B cell (primary cell): ENCODE data around the gene MRPL4. TPM values are rescaled to one million over a fixed set of nuclear protein-coding genes. Genes with fewer than 3 reads are reported as not detected.

Experiments
- ATAC-seq: fragments of 200-7000 bp; cut with Tn5 transposase; one replicate; pipeline ENCODE4 v1.10.0; 2021; ENCODE audit warnings: low read depth, mild to moderate bottlenecking, moderate number of reproducible peaks, moderate library complexity
- CTCF ChIA-PET: fragments of 350-600 bp; sonication (Branson Sonifier 250); formaldehyde crosslinking; loops from one replicate; lab custom pipeline; 2021; ENCODE audit warnings: antibody characterized with exemption, inconsistent platforms; lab: Charles Lee
- POLR2A ChIA-PET: fragments of 350-600 bp; sonication (Branson Sonifier 250); formaldehyde crosslinking; loops from one replicate; lab custom pipeline; 2021; ENCODE audit warnings: antibody characterized with exemption; lab: Charles Lee
- DNase-seq: peaks from one replicate; pipeline ENCODE4 v3.0.0; 2013
- H2AFZ ChIP-seq: 2 replicates; pipeline ENCODE4 v1.6.1; 2012; ENCODE audit warnings: mild to moderate bottlenecking, low read depth, low read length; ENCODE audit not compliant: insufficient read depth, poor library complexity, severe bottlenecking
- H3K27ac ChIP-seq, 2 donors: 1 replicate in 1 of 2; 2 replicates in 1 of 2; pipeline ENCODE4 v1.5.1; 2012 to 2013; ENCODE audit warnings: low read length in 2 of 2, mild to moderate bottlenecking in 2 of 2, moderate library complexity in 1 of 2
- H3K27me3 ChIP-seq, 4 experiments: fragments of 200-600 bp in 1 of 4; sonication (generic) in 1 of 4; replicated peaks in 1 of 4; 1 replicate in 2 of 4; 2 replicates in 2 of 4; pipeline versions ENCODE4 v1.6.1 to v1.7.0; 2013 to 2016; ENCODE audit warnings: low read length in 3 of 4, mild to moderate bottlenecking in 2 of 4, mixed read lengths in 1 of 4, moderate library complexity in 1 of 4; ENCODE audit not compliant: insufficient read depth in 4 of 4, control insufficient read depth in 3 of 4; ENCODE audit errors: control extremely low read depth in 1 of 4
- H3K36me3 ChIP-seq, 2 experiments: replicated peaks in 1 of 2; 1 replicate in 1 of 2; 2 replicates in 1 of 2; pipeline versions ENCODE4 v1.6.1 to v1.7.1; 2013; ENCODE audit warnings: low read length in 1 of 2; ENCODE audit not compliant: insufficient read depth in 2 of 2, control insufficient read depth in 1 of 2; ENCODE audit errors: control extremely low read depth in 1 of 2, extremely low read depth in 1 of 2
- H3K4me1 ChIP-seq, 2 donors: fragments of 200-600 bp in 1 of 2; sonication (generic) in 1 of 2; 1 replicate in 1 of 2; 2 replicates in 1 of 2; pipeline versions ENCODE4 v1.5.1 to v1.6.1; 2013 to 2017; ENCODE audit warnings: low read length in 2 of 2; ENCODE audit not compliant: control insufficient read depth in 2 of 2, insufficient read depth in 2 of 2
- H3K4me2 ChIP-seq: replicated peaks from 2 replicates; pipeline ENCODE3; 2012; ENCODE audit warnings: mild to moderate bottlenecking, low read depth, low read length; ENCODE audit not compliant: poor library complexity, severe bottlenecking
- H3K4me3 ChIP-seq, 5 experiments: fragments of 200-600 bp in 1 of 5; sonication (generic) in 1 of 5; 1 replicate in 3 of 5; 2 replicates in 2 of 5; pipeline versions ENCODE4 v1.5.1 to v1.7.0; 2011 to 2016; ENCODE audit warnings: low read length in 4 of 5, mild to moderate bottlenecking in 4 of 5, low read depth in 2 of 5, control low read depth in 1 of 5, moderate library complexity in 1 of 5; ENCODE audit not compliant: insufficient read depth in 1 of 5; ENCODE audit errors: control extremely low read depth in 1 of 5, extremely low read depth in 1 of 5
- H3K79me2 ChIP-seq: fragments of 200-600 bp; sonication (generic); one replicate; pipeline ENCODE4 v1.6.0; 2016; ENCODE audit warnings: low read length; ENCODE audit not compliant: control insufficient read depth, insufficient read depth
- H3K9ac ChIP-seq: fragments of 200-600 bp; sonication (generic); 2 replicates; pipeline ENCODE4 v1.6.1; 2017; ENCODE audit warnings: mild to moderate bottlenecking, low read length, moderate library complexity
- H3K9me3 ChIP-seq, 3 donors: one replicate each; pipeline versions ENCODE4 v1.6.1 to v1.7.1; 2013; ENCODE audit warnings: low read length in 2 of 3; ENCODE audit not compliant: control insufficient read depth in 2 of 3, insufficient read depth in 1 of 3; ENCODE audit errors: control extremely low read depth in 1 of 3
- H4K20me1 ChIP-seq: 2 replicates; pipeline ENCODE4 v1.6.0; 2012; ENCODE audit warnings: mild to moderate bottlenecking, low read length; ENCODE audit not compliant: insufficient read depth, control insufficient read depth, poor library complexity, severe bottlenecking
- H3K27ac Mint-ChIP-seq: one replicate; pipeline ENCODE4 v1.8.0; 2021; ENCODE audit warnings: mixed read lengths
- H3K27me3 Mint-ChIP-seq: one replicate; pipeline ENCODE4 v1.8.0; 2021; ENCODE audit warnings: mixed read lengths
- H3K4me1 Mint-ChIP-seq: one replicate; pipeline ENCODE4 v1.8.0; 2021; ENCODE audit warnings: mixed read lengths
- H3K4me3 Mint-ChIP-seq: one replicate; pipeline ENCODE4 v1.8.0; 2021; ENCODE audit warnings: mixed read lengths
- H3K9me3 Mint-ChIP-seq: one replicate; pipeline ENCODE4 v1.8.0; 2022; ENCODE audit warnings: mixed read lengths; ENCODE audit not compliant: insufficient read depth
- EZH2 ChIP-seq: IDR thresholded peaks from 2 replicates; pipeline ENCODE4 v1.6.1; 2012; ENCODE audit warnings: borderline replicate concordance, low read depth, mild to moderate bottlenecking, moderate library complexity, low read length; ENCODE audit not compliant: insufficient read depth, poor library complexity, severe bottlenecking
- WGBS: methylation state at CpG from one replicate; pipeline ENCODE4 v1.1.5; 2013; ENCODE audit warnings: missing lambda C conversion rate; ENCODE audit not compliant: insufficient coverage; 5-methylcytosine and 5-hydroxymethylcytosine counted together
- intact Hi-C: fragments of 100-400 bp; cut with micrococcal nuclease; formaldehyde crosslinking; loops from one replicate; pipeline ENCODE4 v1.10.0; 2022
- polyA plus RNA-seq: library from polyadenylated mRNA; depleted of rRNA; stranded (reverse); fragments of >200 nt; gene quantifications from 2 replicates; pipeline ENCODE4 v1.2.3, GENCODE V29; 2012
- total RNA-seq, 2 donors: library from RNA; stranded (reverse); fragments of 120-200 nt in 1 of 2; gene quantifications; 1 replicate in 1 of 2; 2 replicates in 1 of 2; pipeline versions ENCODE4 v1.2.3 to v1.2.4, GENCODE V29; 2013 to 2022
- TF ChIP-seq, protein P1 (sequence below): fragments of 200-600 bp; IDR thresholded peaks from one replicate; pipeline ENCODE4 v1.8.0; 2022; ENCODE audit warnings: antibody characterized with exemption, mild to moderate bottlenecking

Gene MRPL4
- total and polyA plus RNA-seq, 2 donors (not counting 1 experiment from before 2014, with no cell fraction given) = 39.8 to 81.1 TPM

DNA sequence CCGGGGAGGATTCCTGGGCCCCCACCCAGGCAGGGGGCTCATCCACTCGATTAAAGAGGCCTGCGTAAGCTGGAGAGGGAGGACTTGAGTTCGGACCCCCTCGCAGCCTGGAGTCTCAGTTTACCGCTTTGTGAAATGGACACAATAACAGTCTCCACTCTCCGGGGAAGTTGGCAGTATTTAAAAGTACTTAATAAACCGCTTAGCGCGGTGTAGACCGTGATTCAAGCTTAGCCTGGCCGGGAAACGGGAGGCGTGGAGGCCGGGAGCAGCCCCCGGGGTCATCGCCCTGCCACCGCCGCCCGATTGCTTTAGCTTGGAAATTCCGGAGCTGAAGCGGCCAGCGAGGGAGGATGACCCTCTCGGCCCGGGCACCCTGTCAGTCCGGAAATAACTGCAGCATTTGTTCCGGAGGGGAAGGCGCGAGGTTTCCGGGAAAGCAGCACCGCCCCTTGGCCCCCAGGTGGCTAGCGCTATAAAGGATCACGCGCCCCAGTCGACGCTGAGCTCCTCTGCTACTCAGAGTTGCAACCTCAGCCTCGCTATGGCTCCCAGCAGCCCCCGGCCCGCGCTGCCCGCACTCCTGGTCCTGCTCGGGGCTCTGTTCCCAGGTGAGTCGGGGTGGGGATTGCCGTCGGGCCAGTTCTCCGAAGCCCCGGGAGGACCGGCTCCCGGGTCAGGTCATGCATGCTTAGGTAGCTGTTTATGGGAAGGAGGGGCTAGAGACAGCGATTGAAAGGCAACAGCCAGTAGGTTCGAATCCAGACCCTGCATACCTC lies 18.8 kb downstream of the MRPL4 start, which contains the start of gene ICAM1:
ICAM1 (plus strand) TSS at position 505 of the 779 bp plus-strand sequence; CDS start at position 545, 40 bp downstream.
- no peaks in the 10 kb centered on the region for H4K20me1 ChIP-seq
- intact Hi-C loops = loop anchor here (1.0 to 2.0 kb wide), 6 partner anchors 16 to 110 kb away; partner anchors contain the start of genes FDX2, ICAM4, RAVER1 and TYK2
- peak within 1 kb of the TSS; percentile 90 to 97 for H3K27ac ChIP-seq
- CTCF ChIA-PET = interaction anchor here (0.6 to 9.2 kb wide), 30 partner anchors 9 to 371 kb away, joined by 3 to 570 read pairs (median 4); partner anchors contain the start of genes CDC37, ICAM4, ICAM5 and KRI1
- TF ChIP-seq, protein P1, sequence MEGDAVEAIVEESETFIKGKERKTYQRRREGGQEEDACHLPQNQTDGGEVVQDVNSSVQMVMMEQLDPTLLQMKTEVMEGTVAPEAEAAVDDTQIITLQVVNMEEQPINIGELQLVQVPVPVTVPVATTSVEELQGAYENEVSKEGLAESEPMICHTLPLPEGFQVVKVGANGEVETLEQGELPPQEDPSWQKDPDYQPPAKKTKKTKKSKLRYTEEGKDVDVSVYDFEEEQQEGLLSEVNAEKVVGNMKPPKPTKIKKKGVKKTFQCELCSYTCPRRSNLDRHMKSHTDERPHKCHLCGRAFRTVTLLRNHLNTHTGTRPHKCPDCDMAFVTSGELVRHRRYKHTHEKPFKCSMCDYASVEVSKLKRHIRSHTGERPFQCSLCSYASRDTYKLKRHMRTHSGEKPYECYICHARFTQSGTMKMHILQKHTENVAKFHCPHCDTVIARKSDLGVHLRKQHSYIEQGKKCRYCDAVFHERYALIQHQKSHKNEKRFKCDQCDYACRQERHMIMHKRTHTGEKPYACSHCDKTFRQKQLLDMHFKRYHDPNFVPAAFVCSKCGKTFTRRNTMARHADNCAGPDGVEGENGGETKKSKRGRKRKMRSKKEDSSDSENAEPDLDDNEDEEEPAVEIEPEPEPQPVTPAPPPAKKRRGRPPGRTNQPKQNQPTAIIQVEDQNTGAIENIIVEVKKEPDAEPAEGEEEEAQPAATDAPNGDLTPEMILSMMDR = no peak
- TF ChIP-seq EZH2 = no peak
- no peaks in the 10 kb centered on the region for H3K9me3 ChIP-seq
- H3K27me3 Mint-ChIP-seq = no peaks in the 10 kb centered on the region
- H3K4me3 Mint-ChIP-seq = peak within 1 kb of the TSS; percentile 88
- peak within 1 kb of the TSS; percentile 12 for H2AFZ ChIP-seq
- H3K27me3 ChIP-seq = no peaks in the 10 kb centered on the region
- peak; percentile 92 for DNase-seq
- POLR2A ChIA-PET = interaction anchor here (0.6 to 3.5 kb wide), 14 partner anchors 9 to 373 kb away, joined by 3 to 32 read pairs (median 4); partner anchors contain the start of genes ICAM4, ICAM5, RAVER1 and TYK2
- H3K36me3 ChIP-seq = peaks cover 0 to 5% of the 10 kb centered on the region in 2 experiments
- H3K4me3 ChIP-seq = peak within 1 kb of the TSS; percentile 41 to 72 (median 56)
- H3K4me2 ChIP-seq = peak within 1 kb of the TSS; percentile 84
- H3K4me1 ChIP-seq = peaks cover 13 to 35% of the 10 kb centered on the region in 2 donors
- peak within 1 kb of the TSS; percentile 74 for H3K9ac ChIP-seq
- H3K4me1 Mint-ChIP-seq = peaks cover 35% of the 10 kb centered on the region
- WGBS = under 1% methylated on average over 49 of the region's 51 CpGs
- peak; percentile 39 for ATAC-seq
- no peaks in the 10 kb centered on the region for H3K9me3 Mint-ChIP-seq
- peaks cover 3% of the 10 kb centered on the region for H3K79me2 ChIP-seq
- peak within 1 kb of the TSS; percentile 94 for H3K27ac Mint-ChIP-seq
